K562 (cell line): ENCODE data around the gene SNX27. TPM values are rescaled to one million over a fixed set of nuclear protein-coding genes. Genes with fewer than 3 reads are reported as not detected.

Experiments used
- ADNP ChIP-seq: fragments of 200-800 bp; sonication (Bioruptor generic); IDR thresholded peaks from 2 replicates; pipeline ENCODE4 v1.6.1; 2016; ENCODE audit warnings: missing genetic modification characterization, missing compliant biosample characterization
- CEBPB ChIP-seq: fragments of 450-650 bp; IDR thresholded peaks from 2 replicates; pipeline ENCODE4 v1.6.1; 2016; ENCODE audit warnings: missing genetic modification characterization, missing compliant biosample characterization
- GABPA ChIP-seq: fragments of 200-800 bp; sonication (Bioruptor generic); conservative IDR thresholded peaks from 2 replicates; pipeline ENCODE4 v1.6.1; 2016; ENCODE audit warnings: low read depth, missing genetic modification characterization, missing compliant biosample characterization
- GTF2F1 ChIP-seq: IDR thresholded peaks from 2 replicates; pipeline ENCODE4 v1.6.1; 2011; ENCODE audit warnings: low read depth, low read length, improper control_type of control experiment
- KAT8 ChIP-seq: fragments of 450-650 bp; IDR thresholded peaks from 2 replicates; pipeline ENCODE4 v1.6.1; 2016; ENCODE audit warnings: low read depth, mild to moderate bottlenecking
- MGA ChIP-seq: fragments of 450-650 bp; IDR thresholded peaks from 2 replicates; pipeline ENCODE4 v1.6.1; 2016; ENCODE audit warnings: mild to moderate bottlenecking, moderate library complexity
- MNT ChIP-seq, 2 experiments: fragments of 450-650 bp; conservative IDR thresholded peaks; 2 replicates each; pipeline ENCODE4 v1.6.1; 2017; ENCODE audit warnings: mild to moderate bottlenecking in 2 of 2, moderate library complexity in 2 of 2
- POLR2A ChIP-seq: fragments of 450-650 bp; conservative IDR thresholded peaks from 2 replicates; pipeline ENCODE4 v1.6.1; 2016
- RUNX1 ChIP-seq: sonication (generic); IDR thresholded peaks from 2 replicates; pipeline ENCODE4 v1.6.1; 2016; ENCODE audit warnings: antibody characterized with exemption, low read depth
- TEAD2 ChIP-seq: fragments of 450-650 bp; IDR thresholded peaks from 2 replicates; pipeline ENCODE4 v1.6.1; 2016; ENCODE audit warnings: missing genetic modification characterization, control low read depth, missing compliant biosample characterization
- TGIF2 ChIP-seq: sonication (generic); formaldehyde crosslinking; IDR thresholded peaks from 2 replicates; pipeline ENCODE4 v1.8.1; 2022; ENCODE audit warnings: mild to moderate bottlenecking, missing genetic modification reagents, moderate library complexity
- TRIM28 ChIP-seq: fragments of 450-650 bp; IDR thresholded peaks from 2 replicates; pipeline ENCODE4 v1.6.1; 2017
- ZNF184 ChIP-seq: sonication (generic); formaldehyde crosslinking; IDR thresholded peaks from 2 replicates; pipeline ENCODE4 v1.5.0; 2020; ENCODE audit warnings: missing genetic modification reagents
- ZNF280B ChIP-seq: fragments of 250-450 bp; sonication (Bioruptor Pico); IDR thresholded peaks from 2 replicates; pipeline ENCODE4 v1.5.1; 2021; ENCODE audit warnings: mild to moderate bottlenecking
- polyA plus RNA-seq, 8 experiments: library from polyadenylated mRNA; depleted of rRNA in 4 of 8; stranded (reverse) in 5 of 8; unstranded in 3 of 8; fragments of >200 nt; fragmentation: Nextera tagmentation in 2 of 8; fragmentation: Illumina TruSeq in 1 of 8; extraction: Ambion mirVana in 2 of 8; extraction: Trizol in 1 of 8; gene quantifications; 2 replicates each; pipeline versions ENCODE4 v1.2.1 to v1.2.3, GENCODE V29; 2011 to 2014; ENCODE audit warnings: inconsistent platforms in 1 of 8, missing spikeins in 1 of 8
- total RNA-seq, 7 experiments: library from RNA; depleted of rRNA in 6 of 7; stranded (reverse); fragments of >200 nt in 6 of 7; fragmentation: Illumina TruSeq in 2 of 7; extraction: Trizol in 2 of 7; gene quantifications; 2 replicates each; pipeline versions ENCODE4 v1.2.1 to v1.2.3, GENCODE V29; 2011 to 2021; ENCODE audit warnings: low replicate concordance in 1 of 7

The SNX27 gene
- total and polyA plus RNA-seq, 9 of the 15 experiments (the other 6 are each of a cell fraction or from before 2014, with no cell fraction given), result 4.5 to 18.7 (median 10.1) TPM

GRCh38 chr1:151714820-151715725, 103.2 kb downstream of the SNX27 start (continued):
- TF ChIP-seq MGA (no peak), KAT8 (no peak), ADNP (tag) (no peak), GTF2F1 (no peak), RUNX1 (no peak), POLR2A (no peak), ZNF280B (CRISPR knock-in tag) (no peak), MNT (conservative IDR thresholded peaks at IDR 0.05) (peak in 1 of 2 experiments; percentile 51; a peak in 1 of 4 replicates), TRIM28 (0 out of 2 replicates have a peak, but pooled peaks have one; percentile 48), ZNF184 (CRISPR knock-in tag) (no peak), TGIF2 (no peak), CEBPB (tag) (no peak), TEAD2 (tag) (no peak), GABPA (tag) (no peak)
